UCSD-AML1 (cell line): ENCODE measurements around the gene VPS13A.

Experiments
- DNase-seq: peaks from one replicate; lab custom pipeline; 2025; ENCODE audit not compliant: unreplicated experiment; lab: John Stamatoyannopoulos, UW

The VPS13A gene

GRCh38 chr9:77177143-77177893 is at the start of gene VPS13A:
Gene VPS13A, plus strand, starts transcription at chr9:77177534. Its CDS starts 171 bp downstream, at chr9:77177705.
- DNase-seq, result peak; percentile 93

GRCh38 chr9:77128125-77128789 is 49.1 kb upstream of the VPS13A start:
- no peak for DNase-seq

GRCh38 chr9:77131399-77131798 is 45.9 kb upstream of the VPS13A start:
- no peak for DNase-seq

GRCh38 chr9:77133011-77133410 is 44.3 kb upstream of the VPS13A start:
- DNase-seq, result no peak

- no peak for DNase-seq
Observed at GRCh38 chr9:77142366-77142765, 35.0 kb upstream of the VPS13A start.

GRCh38 chr9:77149879-77150278 is 27.5 kb upstream of the VPS13A start:
- DNase-seq, result no peak

- no peak for DNase-seq
Observed at GRCh38 chr9:77152289-77152688, 25.0 kb upstream of the VPS13A start.

GRCh38 chr9:77156646-77157371 is 20.5 kb upstream of the VPS13A start:
- DNase-seq, result no peak

GRCh38 chr9:77158772-77159513 is 18.4 kb upstream of the VPS13A start:
- DNase-seq, result no peak

- no peak for DNase-seq
Observed at GRCh38 chr9:77161191-77161590, 16.1 kb upstream of the VPS13A start.

- DNase-seq, result no peak
Observed at GRCh38 chr9:77161966-77162365, 15.4 kb upstream of the VPS13A start.

GRCh38 chr9:77162366-77162765 is 15.0 kb upstream of the VPS13A start:
- DNase-seq, result no peak

GRCh38 chr9:77163884-77164283 is 13.4 kb upstream of the VPS13A start:
- DNase-seq, result no peak

- DNase-seq, result no peak
Observed at GRCh38 chr9:77166193-77166592, 11.1 kb upstream of the VPS13A start.

GRCh38 chr9:77170991-77171699 is 6.2 kb upstream of the VPS13A start:
- DNase-seq, result no peak

GRCh38 chr9:77175151-77175550 is 2.2 kb upstream of the VPS13A start:
- DNase-seq, result no peak

- DNase-seq, result no peak
Observed at GRCh38 chr9:77176106-77176505, 1.2 kb upstream of the VPS13A start.

- DNase-seq, result no peak
Observed at GRCh38 chr9:77176686-77177142, 620 bp upstream of the VPS13A start.

GRCh38 chr9:77177894-77178794 is 810 bp downstream of the VPS13A start:
- DNase-seq, result peak; percentile 64
